Right lobe of liver (tissue), 6 donors: ENCODE measurements around the gene ZBTB16. TPM values are rescaled to one million over a fixed set of nuclear protein-coding genes. Genes with fewer than 3 reads are reported as not detected.
A peak's percentile ranks its signal among the peaks of the same experiment; 100 is the strongest.

Experiments used
- ATAC-seq, 4 donors: fragments of 200-7000 bp; cut with Tn5 transposase; one replicate each; pipeline ENCODE4 v1.9.1; 2020; ENCODE audit warnings: mild to moderate bottlenecking in 4 of 4, moderate library complexity in 4 of 4
- DNase-seq, 3 donors: peaks; one replicate each; pipeline ENCODE4 v3.0.0-alpha.2; 2020
- H3K27ac ChIP-seq, 3 donors: fragments of 200-600 bp; one replicate each; pipeline ENCODE4 v1.8.0; 2022
- H3K27me3 ChIP-seq, 2 donors: fragments of 200-600 bp; one replicate each; pipeline ENCODE4 v1.8.0; 2022
- H3K36me3 ChIP-seq, 4 donors: fragments of 200-600 bp; sonication (generic) in 1 of 4; one replicate each; pipeline versions ENCODE4 v1.5.1 to v1.8.0; 2017 to 2022; ENCODE audit warnings: control low read depth in 1 of 4
- H3K4me1 ChIP-seq, 4 donors: fragments of 200-600 bp; sonication (generic) in 1 of 4; one replicate each; pipeline versions ENCODE4 v1.5.1 to v1.8.0; 2017 to 2022; ENCODE audit warnings: control low read depth in 1 of 4
- H3K4me3 ChIP-seq, 3 donors: fragments of 200-600 bp; one replicate each; pipeline ENCODE4 v1.8.0; 2022
- H3K9me3 ChIP-seq, 4 donors: fragments of 200-600 bp; sonication (generic) in 1 of 4; one replicate each; pipeline versions ENCODE4 v1.5.1 to v1.8.0; 2017 to 2022; ENCODE audit warnings: control low read depth in 1 of 4
- POLR2A ChIP-seq: fragments of 450-650 bp; IDR thresholded peaks from one replicate; pipeline ENCODE4 v1.6.1; 2017; ENCODE audit warnings: antibody characterized with exemption, mild to moderate bottlenecking
- WGBS: methylation state at CpG from one replicate; pipeline ENCODE4 v1.1.6; 2018; ENCODE audit warnings: low coverage, low lambda C conversion rate; ENCODE audit not compliant: insufficient coverage; ENCODE audit errors: missing lambda C conversion rate; 5-methylcytosine and 5-hydroxymethylcytosine counted together
- intact Hi-C, 2 donors: fragments of 100-400 bp; cut with DNase I; formaldehyde crosslinking; loops; one replicate each; pipeline versions ENCODE4 v1.11.2 to v1.14.1; 2022
- total RNA-seq, 6 experiments: library from RNA; depleted of rRNA in 2 of 6; stranded (reverse); fragments of >200 nt in 2 of 6; fragmentation: NEBNext Ultra II Directional in 3 of 6; extraction: Animal tissue kit (Norgen Biotek cat#: 25700) in 3 of 6; gene quantifications; one replicate each; pipeline versions ENCODE4 v1.1.0 to v1.2.4, GENCODE V29; 2016 to 2023
- TF ChIP-seq, protein P1 (sequence below), 4 donors: fragments of 200-600 bp in 3 of 4; fragments of 450-650 bp in 1 of 4; IDR thresholded peaks; one replicate each; pipeline versions ENCODE4 v1.5.1 to v1.8.0; 2016 to 2022; ENCODE audit warnings: antibody characterized with exemption in 4 of 4, mild to moderate bottlenecking in 2 of 4
- donor health status: DM: no; HTN: yes; CAD: no.
- donor health status: DM: no; HTN: no; CAD: no.
- donor health status: DM: no; HTN: no; CAD: no.
- donor health status: DM: no; HTN: yes; CAD: no.
- donor health status: DM: no; HTN: yes; CAD: no.

The ZBTB16 gene
- total RNA-seq, 6 experiments from 2014 or later = 13.1 to 205 (median 52.2) TPM

- Histone ChIP-seq H3K27me3 (no peaks in the 10 kb centered on the region), H3K27ac (peak overlapping the region; percentile 38 to 92 (median 76)), H3K9me3 (no peaks in the 10 kb centered on the region), H3K36me3 (peaks cover 0 to 2% (median 0%) of the 10 kb centered on the region in 4 donors), H3K4me3 (no peak overlapping the region), H3K4me1 (peaks cover 0 to 97% (median 37%) of the 10 kb centered on the region in 4 donors)
- ATAC-seq = peak; percentile 45 to 62 (median 55)
- 38% methylated on average over 6 of the region's 6 CpGs for WGBS
- peak; percentile 53 to 75 (median 69) for DNase-seq
- TF ChIP-seq, protein P1, sequence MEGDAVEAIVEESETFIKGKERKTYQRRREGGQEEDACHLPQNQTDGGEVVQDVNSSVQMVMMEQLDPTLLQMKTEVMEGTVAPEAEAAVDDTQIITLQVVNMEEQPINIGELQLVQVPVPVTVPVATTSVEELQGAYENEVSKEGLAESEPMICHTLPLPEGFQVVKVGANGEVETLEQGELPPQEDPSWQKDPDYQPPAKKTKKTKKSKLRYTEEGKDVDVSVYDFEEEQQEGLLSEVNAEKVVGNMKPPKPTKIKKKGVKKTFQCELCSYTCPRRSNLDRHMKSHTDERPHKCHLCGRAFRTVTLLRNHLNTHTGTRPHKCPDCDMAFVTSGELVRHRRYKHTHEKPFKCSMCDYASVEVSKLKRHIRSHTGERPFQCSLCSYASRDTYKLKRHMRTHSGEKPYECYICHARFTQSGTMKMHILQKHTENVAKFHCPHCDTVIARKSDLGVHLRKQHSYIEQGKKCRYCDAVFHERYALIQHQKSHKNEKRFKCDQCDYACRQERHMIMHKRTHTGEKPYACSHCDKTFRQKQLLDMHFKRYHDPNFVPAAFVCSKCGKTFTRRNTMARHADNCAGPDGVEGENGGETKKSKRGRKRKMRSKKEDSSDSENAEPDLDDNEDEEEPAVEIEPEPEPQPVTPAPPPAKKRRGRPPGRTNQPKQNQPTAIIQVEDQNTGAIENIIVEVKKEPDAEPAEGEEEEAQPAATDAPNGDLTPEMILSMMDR (IDR thresholded peaks at IDR 0.05) = no peak
- no peak for TF ChIP-seq POLR2A
- intact Hi-C loops = no loop called here
Observed at GRCh38 chr11:114106986-114107385, 47.5 kb downstream of the ZBTB16 start.

DNA sequence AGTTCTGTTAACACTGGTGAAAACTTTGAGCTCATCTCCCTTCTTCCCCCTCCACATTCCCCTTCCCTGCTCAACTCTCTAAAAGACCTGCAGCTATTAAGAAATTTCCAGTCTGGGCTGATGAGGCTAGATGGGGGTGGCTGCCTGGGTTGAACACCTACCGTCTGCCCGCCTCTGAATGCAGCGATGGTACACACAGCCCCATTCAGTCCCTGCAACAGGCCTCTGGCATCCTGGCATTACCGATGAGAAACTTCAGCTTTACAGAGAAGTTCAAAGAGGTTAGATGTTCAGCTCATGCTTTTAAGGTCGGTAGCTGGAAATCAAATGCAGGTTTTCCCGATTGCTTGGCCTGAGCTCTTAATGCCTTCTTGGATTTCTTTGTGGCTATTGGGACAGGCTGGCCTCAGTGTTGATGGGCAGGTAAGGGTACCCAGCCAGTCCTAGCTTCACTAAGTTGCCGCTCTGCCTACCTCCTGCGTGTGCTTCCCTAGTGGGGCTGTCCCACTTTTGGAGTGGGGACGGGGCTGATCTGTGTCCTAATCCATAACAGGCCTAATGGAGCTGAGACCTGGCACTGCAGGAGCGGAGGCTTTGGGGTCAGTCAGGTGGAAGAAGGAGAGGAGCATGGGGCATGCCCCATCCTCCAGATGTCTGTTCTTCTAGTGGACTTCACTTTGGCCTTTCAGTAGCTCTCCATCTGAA lies 49.1 kb downstream of the ZBTB16 start:
- ATAC-seq (no peak), DNase-seq (no peak)
- H3K27ac ChIP-seq = peak overlapping the region in 2 of 3 donors; percentile 76 to 92
- intact Hi-C loops = no loop called here
- no peaks in the 10 kb centered on the region for H3K27me3 ChIP-seq
- no peak overlapping the region for H3K4me3 ChIP-seq
- H3K36me3 ChIP-seq = no peaks in the 10 kb centered on the region
- 80% methylated on average over 2 of the region's 10 CpGs for WGBS
- TF ChIP-seq, protein P1 (IDR thresholded peaks at IDR 0.05) = no peak
- no peak for TF ChIP-seq POLR2A
- H3K9me3 ChIP-seq = no peaks in the 10 kb centered on the region
- H3K4me1 ChIP-seq = peaks cover 0 to 98% (median 38%) of the 10 kb centered on the region in 4 donors

- DNase-seq (no peak), ATAC-seq (peak in 2 of 4 donors; percentile 2 to 3)
- H3K36me3 ChIP-seq = no peaks in the 10 kb centered on the region
- no peaks in the 10 kb centered on the region for H3K27me3 ChIP-seq
- no peak for TF ChIP-seq POLR2A
- peaks cover 0 to 98% (median 42%) of the 10 kb centered on the region in 4 donors for H3K4me1 ChIP-seq
- intact Hi-C loops = no loop called here
- no peaks in the 10 kb centered on the region for H3K9me3 ChIP-seq
- peak overlapping the region; percentile 83 to 92 (median 91) for H3K27ac ChIP-seq
- H3K4me3 ChIP-seq = no peak overlapping the region
- 58% methylated on average over 9 of the region's 9 CpGs for WGBS
Observed at GRCh38 chr11:114109206-114110090, 49.9 kb downstream of the ZBTB16 start.

GRCh38 chr11:114110123-114110522 lies 50.6 kb downstream of the ZBTB16 start:
- Histone ChIP-seq H3K9me3 (no peaks in the 10 kb centered on the region), H3K4me1 (peaks cover 0 to 98% (median 43%) of the 10 kb centered on the region in 4 donors), H3K27ac (peak overlapping the region; percentile 83 to 92 (median 91)), H3K4me3 (no peak overlapping the region), H3K36me3 (no peaks in the 10 kb centered on the region), H3K27me3 (no peaks in the 10 kb centered on the region)
- peak in 2 of 4 donors; percentile 3 to 14 for ATAC-seq
- no peak for DNase-seq
- 33% methylated on average over 5 of the region's 6 CpGs for WGBS
- no peak for TF ChIP-seq POLR2A
- TF ChIP-seq, protein P1 (IDR thresholded peaks at IDR 0.05) = no peak
- intact Hi-C loops = no loop called here
